ENCODE measurements around the gene BCL10.

Gene BCL10

DNA sequence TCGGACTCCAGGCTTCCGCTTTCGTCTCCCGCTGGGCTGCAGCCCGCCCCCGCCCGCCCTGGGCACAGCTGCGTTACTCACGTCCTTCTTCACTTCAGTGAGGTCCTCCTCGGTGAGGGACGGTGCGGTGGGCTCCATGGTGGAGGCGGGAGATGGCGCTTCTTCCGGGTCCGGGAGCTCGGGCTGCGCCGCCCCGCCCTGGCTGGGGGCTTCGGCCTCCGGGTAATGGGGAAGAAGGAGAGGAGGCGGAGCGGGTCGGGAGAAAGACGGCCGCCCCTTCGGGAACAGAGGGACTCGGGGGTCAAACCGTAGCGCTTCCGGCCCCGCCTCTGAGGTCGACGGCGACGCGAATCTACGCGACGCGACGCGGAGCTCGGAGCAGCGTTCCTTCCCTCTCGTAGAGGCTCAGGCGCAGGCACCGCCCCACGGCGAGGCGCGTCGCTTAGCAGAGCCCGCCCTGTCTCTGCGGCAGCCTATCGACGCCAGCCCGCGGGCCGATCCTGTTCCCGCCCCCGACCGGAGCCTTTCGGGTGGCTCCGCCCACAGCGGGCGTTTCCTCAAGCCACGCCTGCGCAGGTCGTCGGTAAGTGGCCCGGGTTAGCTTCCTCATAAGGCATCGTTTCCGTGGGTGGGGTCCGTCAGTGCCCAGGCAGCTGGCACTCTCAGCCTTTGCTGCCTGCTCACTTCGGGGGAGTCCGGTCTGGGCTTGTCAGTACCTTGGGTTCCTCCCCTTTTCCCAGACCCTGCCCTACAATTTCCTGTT is at the start of gene BCL10:
BCL10 (minus strand) TSS at position 418 of the 763 bp plus-strand sequence; CDS start at position 138, 280 bp downstream.
- H3K27ac Mint-ChIP-seq, result peak within 1 kb of the TSS; percentile 91 to 96 (median 95)
- no peaks in the 10 kb centered on the region for H3K9me3 Mint-ChIP-seq
- peaks cover 29% of the 10 kb centered on the region for H3K4me1 Mint-ChIP-seq

GRCh38 chr1:85325920-85326319 is 49.5 kb upstream of the BCL10 start:
- Mint-ChIP-seq H3K9me3 (no peaks in the 10 kb centered on the region), H3K36me3 (ENCODE audit: low read depth) (no peaks in the 10 kb centered on the region), H3K4me3 (no peak overlapping the region), H3K27ac (peak overlapping the region; percentile 7 to 16 (median 13)), H3K27me3 (ENCODE audit: low read depth) (no peaks in the 10 kb centered on the region), H3K4me1 (peaks cover 21% of the 10 kb centered on the region)
- TF ChIP-seq, protein P1, sequence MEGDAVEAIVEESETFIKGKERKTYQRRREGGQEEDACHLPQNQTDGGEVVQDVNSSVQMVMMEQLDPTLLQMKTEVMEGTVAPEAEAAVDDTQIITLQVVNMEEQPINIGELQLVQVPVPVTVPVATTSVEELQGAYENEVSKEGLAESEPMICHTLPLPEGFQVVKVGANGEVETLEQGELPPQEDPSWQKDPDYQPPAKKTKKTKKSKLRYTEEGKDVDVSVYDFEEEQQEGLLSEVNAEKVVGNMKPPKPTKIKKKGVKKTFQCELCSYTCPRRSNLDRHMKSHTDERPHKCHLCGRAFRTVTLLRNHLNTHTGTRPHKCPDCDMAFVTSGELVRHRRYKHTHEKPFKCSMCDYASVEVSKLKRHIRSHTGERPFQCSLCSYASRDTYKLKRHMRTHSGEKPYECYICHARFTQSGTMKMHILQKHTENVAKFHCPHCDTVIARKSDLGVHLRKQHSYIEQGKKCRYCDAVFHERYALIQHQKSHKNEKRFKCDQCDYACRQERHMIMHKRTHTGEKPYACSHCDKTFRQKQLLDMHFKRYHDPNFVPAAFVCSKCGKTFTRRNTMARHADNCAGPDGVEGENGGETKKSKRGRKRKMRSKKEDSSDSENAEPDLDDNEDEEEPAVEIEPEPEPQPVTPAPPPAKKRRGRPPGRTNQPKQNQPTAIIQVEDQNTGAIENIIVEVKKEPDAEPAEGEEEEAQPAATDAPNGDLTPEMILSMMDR (IDR thresholded peaks at IDR 0.05; ENCODE audit: unreplicated experiment in 3 of 3), result no peak

More for the DNA sequence above, at the start of gene BCL10:
- H3K4me3 Mint-ChIP-seq, result peak within 1 kb of the TSS; percentile 88 to 94 (median 91)
- peaks cover 20% of the 10 kb centered on the region for H3K36me3 Mint-ChIP-seq (ENCODE audit: low read depth)
- no peaks in the 10 kb centered on the region for H3K27me3 Mint-ChIP-seq (ENCODE audit: low read depth)
- TF ChIP-seq, protein P1 (IDR thresholded peaks at IDR 0.05; ENCODE audit: unreplicated experiment in 3 of 3), result no peak

DNA sequence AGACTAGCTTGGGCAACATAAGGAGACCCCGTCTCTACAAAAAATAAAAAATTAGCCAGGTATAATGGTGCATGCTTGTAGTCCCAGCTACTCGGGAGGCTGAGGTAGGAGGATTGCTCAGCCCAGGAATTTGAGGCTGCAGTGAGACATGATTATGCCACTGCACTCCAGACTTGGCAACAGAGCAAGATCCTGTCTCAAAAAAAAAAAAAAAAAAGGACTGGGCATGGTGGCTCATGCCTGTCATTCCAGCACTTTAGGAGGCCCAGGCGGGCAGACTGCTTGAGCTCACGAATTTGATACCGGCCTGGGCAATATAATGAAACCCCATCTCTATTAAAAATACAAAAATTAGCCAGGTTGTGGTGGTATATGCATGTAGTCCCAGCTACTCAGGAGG is 47.3 kb upstream of the BCL10 start:
- TF ChIP-seq, protein P1 (IDR thresholded peaks at IDR 0.05; ENCODE audit: unreplicated experiment in 3 of 3), result no peak
- Mint-ChIP-seq H3K36me3 (ENCODE audit: low read depth) (no peaks in the 10 kb centered on the region), H3K9me3 (no peaks in the 10 kb centered on the region), H3K27me3 (ENCODE audit: low read depth) (no peaks in the 10 kb centered on the region), H3K27ac (no peak overlapping the region), H3K4me1 (peaks cover 4% of the 10 kb centered on the region), H3K4me3 (no peak overlapping the region)

GRCh38 chr1:85322655-85323054 is 46.2 kb upstream of the BCL10 start:
- H3K27me3 Mint-ChIP-seq (ENCODE audit: low read depth), result no peaks in the 10 kb centered on the region
- no peak overlapping the region for H3K4me3 Mint-ChIP-seq
- H3K9me3 Mint-ChIP-seq, result no peaks in the 10 kb centered on the region

GRCh38 chr1:85321237-85321964 is 45.0 kb upstream of the BCL10 start:
- peaks cover 10% of the 10 kb centered on the region for H3K4me1 Mint-ChIP-seq
- no peaks in the 10 kb centered on the region for H3K27me3 Mint-ChIP-seq (ENCODE audit: low read depth)
- H3K9me3 Mint-ChIP-seq, result no peaks in the 10 kb centered on the region
- H3K4me3 Mint-ChIP-seq, result no peak overlapping the region
- no peak overlapping the region for H3K27ac Mint-ChIP-seq
- TF ChIP-seq, protein P1 (IDR thresholded peaks at IDR 0.05; ENCODE audit: unreplicated experiment in 3 of 3), result no peak
- H3K36me3 Mint-ChIP-seq (ENCODE audit: low read depth), result no peaks in the 10 kb centered on the region

More at GRCh38 chr1:85322655-85323054, 46.2 kb upstream of the BCL10 start:
- TF ChIP-seq, protein P1 (IDR thresholded peaks at IDR 0.05; ENCODE audit: unreplicated experiment in 3 of 3), result no peak
- Mint-ChIP-seq H3K27ac (no peak overlapping the region), H3K36me3 (ENCODE audit: low read depth) (no peaks in the 10 kb centered on the region), H3K4me1 (peaks cover 4% of the 10 kb centered on the region)
